Measurements from ENCODE around the gene SNED1. TPM values are rescaled to one million over a fixed set of nuclear protein-coding genes. Genes with fewer than 3 reads are reported as not detected.

The SNED1 gene
- total and polyA plus RNA-seq, 9 of the 15 experiments (the other 6 are each of a cell fraction or from before 2014, with no cell fraction given), result 0.03 to 0.07 (median 0.05) TPM; not detected in 5

GRCh38 chr2:241135737-241136136 is 137.3 kb downstream of the SNED1 start (continued):
- TF ChIP-seq, protein P1, sequence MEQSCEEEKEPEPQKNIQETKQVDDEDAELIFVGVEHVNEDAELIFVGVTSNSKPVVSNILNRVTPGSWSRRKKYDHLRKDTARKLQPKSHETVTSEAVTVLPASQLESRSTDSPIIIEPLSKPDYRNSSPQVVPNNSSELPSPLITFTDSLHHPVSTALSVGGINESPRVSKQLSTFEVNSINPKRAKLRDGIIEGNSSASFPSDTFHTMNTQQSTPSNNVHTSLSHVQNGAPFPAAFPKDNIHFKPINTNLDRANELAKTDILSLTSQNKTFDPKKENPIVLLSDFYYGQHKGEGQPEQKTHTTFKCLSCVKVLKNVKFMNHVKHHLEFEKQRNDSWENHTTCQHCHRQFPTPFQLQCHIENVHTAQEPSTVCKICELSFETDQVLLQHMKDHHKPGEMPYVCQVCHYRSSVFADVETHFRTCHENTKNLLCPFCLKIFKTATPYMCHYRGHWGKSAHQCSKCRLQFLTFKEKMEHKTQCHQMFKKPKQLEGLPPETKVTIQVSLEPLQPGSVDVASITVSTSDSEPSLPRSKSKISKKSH (CRISPR knock-in tag; IDR thresholded peaks at IDR 0.05), result no peak

GRCh38 chr2:241136191-241136590 is 137.8 kb downstream of the SNED1 start:
- no peaks in the 10 kb centered on the region for H3K9me3 ChIP-seq (replicated peaks; ENCODE audit: control insufficient read depth, insufficient read depth, low read depth, low read length)
- FAIRE-seq, result no peak
- no peaks in the 10 kb centered on the region for H4K20me1 ChIP-seq (replicated peaks; ENCODE audit: control insufficient read depth, insufficient read depth, low read length)
- H3K4me3 ChIP-seq, result no peak overlapping the region
- no peak overlapping the region for H3K9ac ChIP-seq (ENCODE audit: insufficient read depth in 1 of 2, low read depth in 2 of 2, low read length in 2 of 2)
- H3K79me2 ChIP-seq (ENCODE audit: control insufficient read depth, insufficient read depth, low read length), result no peaks in the 10 kb centered on the region
- 80% methylated on average over 5 of the region's 8 CpGs for WGBS (ENCODE audit: insufficient coverage, low coverage, missing lambda C conversion rate)
- H3K4me1 ChIP-seq (replicated peaks in 1 of 2; ENCODE audit: control insufficient read depth in 2 of 2, insufficient read depth in 2 of 2, low read length in 2 of 2), result 0 out of 5 replicates have a peak, but pooled peaks cover 0 to 6% of the 10 kb centered on the region in 2 experiments
- ChIA-PET POLR2A (interaction anchor here (0.6 to 1.2 kb wide), 2 partner anchors 11 to 43 kb away, joined by 3 to 4 read pairs; no protein-coding TSS in a partner anchor), CTCF (ENCODE audit: low intra/inter-chr PET ratio) (no interaction called here)
- no TSS peak for BruUV-seq (replicated peaks)
- H3K27me3 ChIP-seq (ENCODE audit: control insufficient read depth in 2 of 2, insufficient read depth in 2 of 2, low read length in 2 of 2), result no peaks in the 10 kb centered on the region
- no peak overlapping the region for H2AFZ ChIP-seq (ENCODE audit: low read depth, low read length)
- no peak for DNase-seq (ENCODE audit: extremely low read depth in 1 of 4, low spot score in 3 of 4)
- H3K9me1 ChIP-seq (ENCODE audit: control insufficient read depth, insufficient read depth, low read length), result no peaks in the 10 kb centered on the region
- intact Hi-C loops (cut with micrococcal nuclease) (no loop called here), in situ Hi-C loops (cut with MboI) (no loop called here)
- no peak for ATAC-seq
- H3K4me2 ChIP-seq (ENCODE audit: insufficient read depth, low read length), result no peak overlapping the region
- H3K36me3 ChIP-seq (ENCODE audit: control insufficient read depth, insufficient read depth, low read length), result peaks cover 34% of the 10 kb centered on the region; the same call in 1 of the 3 replicates
- H3K27ac ChIP-seq (ENCODE audit: extremely low read depth, low read depth, low read length), result no peak overlapping the region
- TF ChIP-seq, protein P2, sequence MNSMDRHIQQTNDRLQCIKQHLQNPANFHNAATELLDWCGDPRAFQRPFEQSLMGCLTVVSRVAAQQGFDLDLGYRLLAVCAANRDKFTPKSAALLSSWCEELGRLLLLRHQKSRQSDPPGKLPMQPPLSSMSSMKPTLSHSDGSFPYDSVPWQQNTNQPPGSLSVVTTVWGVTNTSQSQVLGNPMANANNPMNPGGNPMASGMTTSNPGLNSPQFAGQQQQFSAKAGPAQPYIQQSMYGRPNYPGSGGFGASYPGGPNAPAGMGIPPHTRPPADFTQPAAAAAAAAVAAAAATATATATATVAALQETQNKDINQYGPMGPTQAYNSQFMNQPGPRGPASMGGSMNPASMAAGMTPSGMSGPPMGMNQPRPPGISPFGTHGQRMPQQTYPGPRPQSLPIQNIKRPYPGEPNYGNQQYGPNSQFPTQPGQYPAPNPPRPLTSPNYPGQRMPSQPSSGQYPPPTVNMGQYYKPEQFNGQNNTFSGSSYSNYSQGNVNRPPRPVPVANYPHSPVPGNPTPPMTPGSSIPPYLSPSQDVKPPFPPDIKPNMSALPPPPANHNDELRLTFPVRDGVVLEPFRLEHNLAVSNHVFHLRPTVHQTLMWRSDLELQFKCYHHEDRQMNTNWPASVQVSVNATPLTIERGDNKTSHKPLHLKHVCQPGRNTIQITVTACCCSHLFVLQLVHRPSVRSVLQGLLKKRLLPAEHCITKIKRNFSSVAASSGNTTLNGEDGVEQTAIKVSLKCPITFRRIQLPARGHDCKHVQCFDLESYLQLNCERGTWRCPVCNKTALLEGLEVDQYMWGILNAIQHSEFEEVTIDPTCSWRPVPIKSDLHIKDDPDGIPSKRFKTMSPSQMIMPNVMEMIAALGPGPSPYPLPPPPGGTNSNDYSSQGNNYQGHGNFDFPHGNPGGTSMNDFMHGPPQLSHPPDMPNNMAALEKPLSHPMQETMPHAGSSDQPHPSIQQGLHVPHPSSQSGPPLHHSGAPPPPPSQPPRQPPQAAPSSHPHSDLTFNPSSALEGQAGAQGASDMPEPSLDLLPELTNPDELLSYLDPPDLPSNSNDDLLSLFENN (IDR thresholded peaks at IDR 0.05; ENCODE audit: low read depth in 2 of 2, low read length in 2 of 2), result no peak
- TF ChIP-seq ATF4 (CRISPR knock-in tag; IDR thresholded peaks at IDR 0.05), result no peak
- TF ChIP-seq ESRRA (IDR thresholded peaks at IDR 0.05; ENCODE audit: borderline replicate concordance, low read depth), result no peak
- TF ChIP-seq, protein P3, sequence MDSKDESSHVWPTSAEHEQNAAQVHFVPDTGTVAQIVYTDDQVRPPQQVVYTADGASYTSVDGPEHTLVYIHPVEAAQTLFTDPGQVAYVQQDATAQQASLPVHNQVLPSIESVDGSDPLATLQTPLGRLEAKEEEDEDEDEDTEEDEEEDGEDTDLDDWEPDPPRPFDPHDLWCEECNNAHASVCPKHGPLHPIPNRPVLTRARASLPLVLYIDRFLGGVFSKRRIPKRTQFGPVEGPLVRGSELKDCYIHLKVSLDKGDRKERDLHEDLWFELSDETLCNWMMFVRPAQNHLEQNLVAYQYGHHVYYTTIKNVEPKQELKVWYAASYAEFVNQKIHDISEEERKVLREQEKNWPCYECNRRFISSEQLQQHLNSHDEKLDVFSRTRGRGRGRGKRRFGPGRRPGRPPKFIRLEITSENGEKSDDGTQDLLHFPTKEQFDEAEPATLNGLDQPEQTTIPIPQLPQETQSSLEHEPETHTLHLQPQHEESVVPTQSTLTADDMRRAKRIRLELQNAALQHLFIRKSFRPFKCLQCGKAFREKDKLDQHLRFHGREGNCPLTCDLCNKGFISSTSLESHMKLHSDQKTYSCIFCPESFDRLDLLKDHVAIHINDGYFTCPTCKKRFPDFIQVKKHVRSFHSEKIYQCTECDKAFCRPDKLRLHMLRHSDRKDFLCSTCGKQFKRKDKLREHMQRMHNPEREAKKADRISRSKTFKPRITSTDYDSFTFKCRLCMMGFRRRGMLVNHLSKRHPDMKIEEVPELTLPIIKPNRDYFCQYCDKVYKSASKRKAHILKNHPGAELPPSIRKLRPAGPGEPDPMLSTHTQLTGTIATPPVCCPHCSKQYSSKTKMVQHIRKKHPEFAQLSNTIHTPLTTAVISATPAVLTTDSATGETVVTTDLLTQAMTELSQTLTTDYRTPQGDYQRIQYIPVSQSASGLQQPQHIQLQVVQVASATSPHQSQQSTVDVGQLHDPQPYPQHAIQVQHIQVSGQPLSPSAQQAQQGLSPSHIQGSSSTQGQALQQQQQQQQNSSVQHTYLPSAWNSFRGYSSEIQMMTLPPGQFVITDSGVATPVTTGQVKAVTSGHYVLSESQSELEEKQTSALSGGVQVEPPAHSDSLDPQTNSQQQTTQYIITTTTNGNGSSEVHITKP (IDR thresholded peaks at IDR 0.05; ENCODE audit: partially characterized antibody), result no peak
- no peak for TF ChIP-seq ZNF146 (CRISPR knock-in tag; IDR thresholded peaks at IDR 0.05; ENCODE audit: unreplicated experiment)
- TF ChIP-seq RFX1 (IDR thresholded peaks at IDR 0.05), result no peak
- no peak for TF ChIP-seq ZKSCAN3 (CRISPR knock-in tag; IDR thresholded peaks at IDR 0.05)
- TF ChIP-seq IRF1 (CRISPR knock-in tag; IDR thresholded peaks at IDR 0.05; ENCODE audit: borderline replicate concordance), result no peak
- TF ChIP-seq HNRNPL (IDR thresholded peaks at IDR 0.05; ENCODE audit: low read depth, low read length), result no peak
